Activated gamma-delta T cell (primary cell): Measurements from ENCODE around the gene CPSF4L.

Source experiments
- DNase-seq: peaks from one replicate; lab custom pipeline; 2025; lab: John Stamatoyannopoulos, UW

The CPSF4L gene

GRCh38 chr17:73203135-73203787, 58.4 kb downstream of the CPSF4L start:
- DNase-seq: no peak

GRCh38 chr17:73201215-73202069, 60.2 kb downstream of the CPSF4L start:
- DNase-seq: no peak

- no peak for DNase-seq
These were observed 61.2 kb downstream of the CPSF4L start for GRCh38 chr17:73200476-73200875.

- no peak for DNase-seq
These were observed 61.8 kb downstream of the CPSF4L start for GRCh38 chr17:73199751-73200317.

DNA sequence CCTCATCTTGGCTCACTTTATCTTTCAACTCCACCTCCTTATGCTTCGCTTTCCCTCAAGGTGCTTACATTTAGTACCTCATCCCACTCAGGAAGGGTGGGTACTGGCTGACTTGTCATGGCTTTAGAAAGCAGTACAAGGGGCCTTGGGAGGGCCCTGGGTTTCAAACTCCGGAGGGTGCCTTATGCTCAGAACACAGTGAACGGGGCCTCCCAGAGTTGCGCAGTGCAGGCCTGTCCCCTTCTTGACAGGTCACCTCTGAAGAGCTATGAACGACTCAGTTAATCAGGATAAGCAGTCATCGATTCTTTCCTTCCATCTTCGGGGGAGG, 62.8 kb downstream of the CPSF4L start:
- DNase-seq: no peak
